A549 (cell line): ENCODE measurements around the gene ARID1B. TPM values are rescaled to one million over a fixed set of nuclear protein-coding genes. Genes with fewer than 3 reads are reported as not detected.
A peak's percentile ranks its signal among the peaks of the same experiment; 100 is the strongest.

Source experiments
- ATAC-seq, 2 experiments: fragments of 200-7000 bp in 1 of 2; fragments of >200 bp in 1 of 2; cut with Nextera tagmentation in 1 of 2; cut with Tn5 transposase in 1 of 2; 3 replicates each; pipeline versions ENCODE4 v1.8.0 to v1.9.1; 2018 to 2020; ENCODE audit warnings: mild to moderate bottlenecking in 1 of 2, moderate library complexity in 1 of 2
- CTCF ChIA-PET: fragments of 300-600 bp; sonication (Branson Sonifier 250); formaldehyde crosslinking; extraction: SDS; loops from one replicate; lab custom pipeline; 2021; ENCODE audit warnings: antibody characterized with exemption, inconsistent platforms; lab: Yijun Ruan, JAX
- POLR2A ChIA-PET: fragments of 350-600 bp; formaldehyde crosslinking; extraction: SDS; loops from one replicate; lab custom pipeline; 2021; ENCODE audit warnings: antibody characterized with exemption, inconsistent platforms; lab: Yijun Ruan, JAX
- DNase-seq, 2 experiments: peaks; one replicate each; pipeline versions ENCODE4 v3.0.0 to v3.0.0-alpha.2; 2011 to 2016; ENCODE audit warnings: low read depth in 1 of 2, low spot score in 1 of 2
- FAIRE-seq: peaks from 2 replicates; lab custom pipeline; 2011; peaks lifted over from hg19 to GRCh38; lab: Jason Lieb, UNC
- H3K27ac ChIP-seq, 2 experiments: fragments of >200 bp; sonication (Bioruptor Twin); formaldehyde crosslinking; 3 replicates each; pipeline ENCODE4 v1.5.1; 2016 to 2017
- H3K4me1 ChIP-seq: fragments of >200 bp; sonication (Bioruptor Twin); formaldehyde crosslinking; 3 replicates; pipeline ENCODE4 v1.6.1; 2016
- H3K4me2 ChIP-seq: fragments of >200 bp; sonication (Bioruptor Twin); formaldehyde crosslinking; 3 replicates; pipeline ENCODE4 v1.6.1; 2016
- H3K4me3 ChIP-seq: fragments of >200 bp; sonication (Bioruptor Twin); formaldehyde crosslinking; 3 replicates; pipeline ENCODE4 v1.5.1; 2016
- H3K9me3 ChIP-seq: fragments of >200 bp; sonication (Bioruptor Twin); formaldehyde crosslinking; 3 replicates; pipeline ENCODE4 v1.6.1; 2016
- BCL3 ChIP-seq: fragments of >200 bp; sonication (Bioruptor Twin); formaldehyde crosslinking; IDR thresholded peaks from 3 replicates; pipeline ENCODE4 v1.6.1; 2016
- CBX2 ChIP-seq: fragments of 200-600 bp; sonication (generic); IDR thresholded peaks from 2 replicates; pipeline ENCODE4 v1.6.1; 2016; ENCODE audit warnings: low read depth, mild to moderate bottlenecking, borderline replicate concordance
- CEBPB ChIP-seq, 2 experiments: fragments of >200 bp in 1 of 2; sonication (Bioruptor Twin) in 1 of 2; formaldehyde crosslinking in 1 of 2; IDR thresholded peaks; 2 replicates each; pipeline ENCODE4 v1.6.1; 2012 to 2016
- CHD4 ChIP-seq: fragments of 200-600 bp; sonication (generic); IDR thresholded peaks from 2 replicates; pipeline ENCODE4 v1.6.1; 2016; ENCODE audit warnings: antibody characterized with exemption, mild to moderate bottlenecking, borderline replicate concordance
- CTCF ChIP-seq: fragments of >200 bp; sonication (Bioruptor Twin); formaldehyde crosslinking; IDR thresholded peaks from 3 replicates; pipeline ENCODE4 v1.5.1; 2016
- ELK1 ChIP-seq: fragments of 150-350 bp; IDR thresholded peaks from 2 replicates; pipeline ENCODE4 v1.6.1; 2014; ENCODE audit warnings: low read depth, mild to moderate bottlenecking, low read length
- ESRRA ChIP-seq: fragments of 150-350 bp; IDR thresholded peaks from 2 replicates; pipeline ENCODE4 v1.6.1; 2014; ENCODE audit warnings: mild to moderate bottlenecking, low read length, borderline replicate concordance
- FOXS1 ChIP-seq: fragments of 250-450 bp; sonication (Bioruptor Pico); IDR thresholded peaks from 2 replicates; pipeline ENCODE4 v1.5.0; 2020; ENCODE audit warnings: mild to moderate bottlenecking, moderate library complexity
- HDAC2 ChIP-seq: fragments of 200-600 bp; sonication (generic); IDR thresholded peaks from 2 replicates; pipeline ENCODE4 v1.6.1; 2016
- HOXB5 ChIP-seq: fragments of 250-450 bp; sonication (Bioruptor Pico); IDR thresholded peaks from 2 replicates; pipeline ENCODE4 v1.5.0; 2020; ENCODE audit warnings: mild to moderate bottlenecking, moderate library complexity
- JUNB ChIP-seq: fragments of >200 bp; sonication (Bioruptor Twin); formaldehyde crosslinking; IDR thresholded peaks from 2 replicates; pipeline ENCODE4 v1.6.1; 2016
- KDM1A ChIP-seq: fragments of 200-600 bp; sonication (generic); IDR thresholded peaks from 2 replicates; pipeline ENCODE4 v1.6.1; 2016; ENCODE audit warnings: low read depth, mild to moderate bottlenecking
- MAFK ChIP-seq: fragments of 450-650 bp; IDR thresholded peaks from 2 replicates; pipeline ENCODE4 v1.6.1; 2014; ENCODE audit not compliant: partially characterized antibody
- MAX ChIP-seq: IDR thresholded peaks from 2 replicates; pipeline ENCODE4 v1.6.1; 2012
- MAZ ChIP-seq: fragments of 150-350 bp; IDR thresholded peaks from 2 replicates; pipeline ENCODE4 v1.6.1; 2014; ENCODE audit warnings: antibody characterized with exemption, low read depth, low read length, borderline replicate concordance
- MYC ChIP-seq: IDR thresholded peaks from 2 replicates; pipeline ENCODE4 v1.6.1; 2012; ENCODE audit warnings: mild to moderate bottlenecking, inconsistent platforms, low read length, improper control_type of control experiment, borderline replicate concordance
- NFE2L2 ChIP-seq: fragments of 150-350 bp; conservative IDR thresholded peaks from 2 replicates; pipeline ENCODE4 v1.6.1; 2014; ENCODE audit warnings: low read length
- NPAS2 ChIP-seq: fragments of 250-450 bp; sonication (Bioruptor Pico); IDR thresholded peaks from 2 replicates; pipeline ENCODE4 v1.8.0; 2022; ENCODE audit warnings: mild to moderate bottlenecking, moderate library complexity, borderline replicate concordance
- NR3C1 ChIP-seq: fragments of >200 bp; sonication (Bioruptor Twin); formaldehyde crosslinking; IDR thresholded peaks from 3 replicates; pipeline ENCODE4 v1.6.1; 2017
- PHF8 ChIP-seq: fragments of 200-600 bp; sonication (generic); IDR thresholded peaks from 2 replicates; pipeline ENCODE4 v1.6.1; 2016; ENCODE audit warnings: low read depth, mild to moderate bottlenecking, antibody characterized with exemption, moderate library complexity, borderline replicate concordance
- POLR2AphosphoS2 ChIP-seq: conservative IDR thresholded peaks from 2 replicates; pipeline ENCODE4 v1.6.1; 2012; ENCODE audit warnings: low read length, improper control_type of control experiment, inconsistent platforms
- RAD21 ChIP-seq, 2 experiments: fragments of >200 bp in 1 of 2; sonication (Bioruptor Twin) in 1 of 2; formaldehyde crosslinking in 1 of 2; IDR thresholded peaks in 1 of 2; conservative IDR thresholded peaks in 1 of 2; 2 replicates in 1 of 2; 3 replicates in 1 of 2; pipeline ENCODE4 v1.6.1; 2012 to 2018; ENCODE audit warnings: inconsistent platforms in 1 of 2
- RCOR1 ChIP-seq: fragments of 150-350 bp; IDR thresholded peaks from 2 replicates; pipeline ENCODE4 v1.6.1; 2014; ENCODE audit warnings: antibody characterized with exemption, low read length, low read depth
- RFX5 ChIP-seq: fragments of 450-650 bp; IDR thresholded peaks from 2 replicates; pipeline ENCODE4 v1.7.1; 2014; ENCODE audit warnings: antibody characterized with exemption, mild to moderate bottlenecking, moderate library complexity
- SMC3 ChIP-seq: fragments of >200 bp; sonication (Bioruptor Twin); formaldehyde crosslinking; IDR thresholded peaks from 3 replicates; pipeline ENCODE4 v1.6.1; 2018; ENCODE audit warnings: inconsistent platforms
- SREBF2 ChIP-seq: fragments of 450-650 bp; IDR thresholded peaks from 2 replicates; pipeline ENCODE4 v1.6.1; 2014; ENCODE audit warnings: mild to moderate bottlenecking, moderate library complexity
- ZNF302 ChIP-seq: fragments of 250-450 bp; sonication (Bioruptor Pico); IDR thresholded peaks from 2 replicates; pipeline ENCODE4 v1.9.0; 2021; ENCODE audit warnings: inconsistent platforms, mild to moderate bottlenecking, moderate library complexity
- WGBS: methylation state at CpG from one replicate; pipeline ENCODE4 v1.1.6; 2017; ENCODE audit errors: missing lambda C conversion rate; 5-methylcytosine and 5-hydroxymethylcytosine counted together
- polyA plus RNA-seq, 4 experiments: library from polyadenylated mRNA; depleted of rRNA in 3 of 4; stranded (reverse); fragments of >200 nt; fragmentation: RNase III in 1 of 4; extraction: RNeasy Plus Mini Kit Qiagen cat#74134 plus additional on column Dnase treatment in 1 of 4; gene quantifications; 2 replicates in 3 of 4; 3 replicates in 1 of 4; pipeline ENCODE4 v1.2.3, GENCODE V29; 2011 to 2017
- TF ChIP-seq, protein P1 (sequence below): fragments of 200-600 bp; sonication (generic); IDR thresholded peaks from 2 replicates; pipeline ENCODE4 v1.6.1; 2016; ENCODE audit warnings: antibody characterized with exemption, mild to moderate bottlenecking, moderate library complexity

The ARID1B gene
- polyA plus RNA-seq, 2 of the 4 experiments (the other 2 are of a cell fraction) = 13.5 to 16.3 TPM

DNA sequence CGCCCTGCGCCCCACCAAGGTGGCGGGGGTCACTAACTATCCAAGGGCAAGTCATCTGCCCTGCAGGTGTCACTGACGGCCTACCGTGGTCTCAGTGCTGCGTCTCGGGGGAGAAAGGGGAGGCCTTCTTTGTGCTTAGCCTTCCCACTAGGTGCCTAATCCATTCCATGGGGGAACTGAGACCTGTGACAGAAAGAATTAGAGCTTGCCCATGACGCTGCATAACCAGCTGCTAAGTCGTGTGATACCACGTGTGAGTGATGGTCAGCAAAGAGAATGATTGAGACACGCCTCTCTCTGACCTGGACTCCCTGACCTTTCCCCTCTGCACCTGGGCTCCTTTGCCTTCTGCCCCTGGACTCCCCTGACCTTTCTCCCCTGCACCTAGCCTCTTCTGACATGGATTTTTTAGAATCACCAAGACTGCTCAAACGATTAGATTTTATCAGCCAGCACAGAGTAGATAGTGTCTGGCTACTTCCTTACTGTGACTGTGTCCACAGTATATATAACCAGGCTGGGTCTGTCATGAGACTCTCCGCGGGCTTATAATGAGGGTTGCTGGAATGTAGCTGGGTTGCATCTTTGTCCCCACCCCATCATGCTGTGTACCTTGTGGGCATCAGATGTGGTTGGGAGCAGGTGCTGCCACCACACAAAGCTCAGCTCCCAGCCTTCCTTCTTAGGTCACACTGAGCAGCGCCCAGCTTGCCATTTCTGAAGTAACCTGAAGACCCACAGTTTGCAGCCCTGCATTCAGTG, 405.5 kb downstream of the ARID1B start:
- peak overlapping the region in 1 of 2 experiments; percentile 66; a peak in 2 of 6 replicates for H3K27ac ChIP-seq
- DNase-seq = no peak
- ChIA-PET CTCF (interaction anchor here (1.2 to 3.4 kb wide), 2 partner anchors 11 to 148 kb away, joined by 3 to 13 read pairs; no protein-coding TSS in a partner anchor), POLR2A (interaction anchor here (0.9 kb wide), 1 partner anchor 496 kb away, joined by 3 read pairs; no protein-coding TSS in a partner anchor)
- no peak for TF ChIP-seq POLR2AphosphoS2
- TF ChIP-seq HOXB5 (CRISPR knock-in tag) = no peak
- no peak for TF ChIP-seq MAFK
- TF ChIP-seq, protein P1, sequence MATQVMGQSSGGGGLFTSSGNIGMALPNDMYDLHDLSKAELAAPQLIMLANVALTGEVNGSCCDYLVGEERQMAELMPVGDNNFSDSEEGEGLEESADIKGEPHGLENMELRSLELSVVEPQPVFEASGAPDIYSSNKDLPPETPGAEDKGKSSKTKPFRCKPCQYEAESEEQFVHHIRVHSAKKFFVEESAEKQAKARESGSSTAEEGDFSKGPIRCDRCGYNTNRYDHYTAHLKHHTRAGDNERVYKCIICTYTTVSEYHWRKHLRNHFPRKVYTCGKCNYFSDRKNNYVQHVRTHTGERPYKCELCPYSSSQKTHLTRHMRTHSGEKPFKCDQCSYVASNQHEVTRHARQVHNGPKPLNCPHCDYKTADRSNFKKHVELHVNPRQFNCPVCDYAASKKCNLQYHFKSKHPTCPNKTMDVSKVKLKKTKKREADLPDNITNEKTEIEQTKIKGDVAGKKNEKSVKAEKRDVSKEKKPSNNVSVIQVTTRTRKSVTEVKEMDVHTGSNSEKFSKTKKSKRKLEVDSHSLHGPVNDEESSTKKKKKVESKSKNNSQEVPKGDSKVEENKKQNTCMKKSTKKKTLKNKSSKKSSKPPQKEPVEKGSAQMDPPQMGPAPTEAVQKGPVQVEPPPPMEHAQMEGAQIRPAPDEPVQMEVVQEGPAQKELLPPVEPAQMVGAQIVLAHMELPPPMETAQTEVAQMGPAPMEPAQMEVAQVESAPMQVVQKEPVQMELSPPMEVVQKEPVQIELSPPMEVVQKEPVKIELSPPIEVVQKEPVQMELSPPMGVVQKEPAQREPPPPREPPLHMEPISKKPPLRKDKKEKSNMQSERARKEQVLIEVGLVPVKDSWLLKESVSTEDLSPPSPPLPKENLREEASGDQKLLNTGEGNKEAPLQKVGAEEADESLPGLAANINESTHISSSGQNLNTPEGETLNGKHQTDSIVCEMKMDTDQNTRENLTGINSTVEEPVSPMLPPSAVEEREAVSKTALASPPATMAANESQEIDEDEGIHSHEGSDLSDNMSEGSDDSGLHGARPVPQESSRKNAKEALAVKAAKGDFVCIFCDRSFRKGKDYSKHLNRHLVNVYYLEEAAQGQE = no peak
- no peak for TF ChIP-seq NPAS2
- no peak for TF ChIP-seq MAX
- no peak for TF ChIP-seq CHD4
- no peak for TF ChIP-seq ZNF302 (CRISPR knock-in tag)
- TF ChIP-seq CEBPB (IDR thresholded peaks at IDR 0.05) = no peak
- TF ChIP-seq KDM1A = no peak
- TF ChIP-seq NFE2L2 = no peak
- no peak for TF ChIP-seq HDAC2
- no peak for TF ChIP-seq CBX2
- no peak for TF ChIP-seq MYC
- no peak for TF ChIP-seq ESRRA
- TF ChIP-seq MAZ = no peak
- no peak for TF ChIP-seq JUNB
- no peak for TF ChIP-seq BCL3
- TF ChIP-seq FOXS1 (CRISPR knock-in tag) = no peak
- TF ChIP-seq, all 56 proteins: peak for 0
- H3K4me1 ChIP-seq = peaks cover 24% of the 10 kb centered on the region
- WGBS = 87% methylated on average over 11 of the region's 15 CpGs
- ATAC-seq (no peak; a peak in 1 of 6 replicates), FAIRE-seq (no peak)
- H3K9me3 ChIP-seq = no peaks in the 10 kb centered on the region
- H3K4me2 ChIP-seq = no peak overlapping the region
- H3K4me3 ChIP-seq = no peak overlapping the region

DNA sequence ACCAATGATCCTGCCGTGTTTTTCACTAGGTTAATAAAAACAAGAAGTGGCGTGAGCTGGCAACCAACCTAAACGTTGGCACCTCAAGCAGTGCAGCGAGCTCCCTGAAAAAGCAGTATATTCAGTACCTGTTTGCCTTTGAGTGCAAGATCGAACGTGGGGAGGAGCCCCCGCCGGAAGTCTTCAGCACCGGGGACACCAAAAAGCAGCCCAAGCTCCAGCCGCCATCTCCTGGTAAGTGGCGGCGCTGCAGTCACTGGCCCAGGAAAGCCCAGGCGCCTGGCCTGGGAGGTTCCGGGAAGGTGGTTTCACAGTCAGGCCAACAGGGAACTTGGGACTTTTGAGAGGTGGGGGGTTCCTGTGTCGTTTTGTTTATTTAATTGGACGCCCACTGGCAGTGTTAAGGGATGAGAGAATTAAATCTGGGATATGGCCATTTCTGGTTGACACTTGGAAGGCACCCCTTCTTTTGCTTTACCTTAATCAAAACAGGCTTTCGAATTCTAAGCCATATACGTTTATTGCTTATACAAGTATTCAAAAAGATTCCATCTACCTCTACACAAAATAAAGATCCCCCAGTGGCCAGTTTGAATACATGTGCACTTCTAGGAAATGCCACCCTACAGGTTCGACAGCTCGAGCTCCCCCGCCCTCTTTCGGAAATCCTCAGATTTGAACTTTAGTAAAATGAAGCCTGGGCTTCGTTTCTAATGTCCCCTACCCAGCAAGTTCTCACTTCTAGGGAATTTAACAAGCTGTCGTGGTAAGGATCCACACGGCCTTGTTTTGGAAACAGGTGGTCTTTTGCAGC, 407.2 kb downstream of the ARID1B start:
- Histone ChIP-seq H3K4me3 (no peak overlapping the region), H3K9me3 (no peaks in the 10 kb centered on the region), H3K27ac (peak overlapping the region in 1 of 2 experiments; percentile 48; a peak in 1 of 6 replicates), H3K4me2 (peak overlapping the region; percentile 61; the same call in 2 of the 3 replicates), H3K4me1 (peaks cover 24% of the 10 kb centered on the region)
- ATAC-seq (peak; percentile 84 to 94), DNase-seq (peak; percentile 45 to 52), FAIRE-seq (no peak)
- POLR2A ChIA-PET = interaction anchor here (0.6 kb wide), 1 partner anchor 797 kb away, joined by 3 read pairs; the partner anchor contains the start of gene SYNJ2
- CTCF ChIA-PET = interaction anchor here (0.6 to 3.4 kb wide), 26 partner anchors 9 to 374 kb away, joined by 3 to 16 read pairs (median 4); no protein-coding TSS in a partner anchor
- WGBS = 53% methylated on average over 19 of the region's 25 CpGs
- no peak for TF ChIP-seq PHF8
- peak; percentile 82 to 84 for TF ChIP-seq RAD21 (conservative IDR thresholded peaks at IDR 0.05 in 1 of 2, IDR thresholded peaks at IDR 0.05 in 1 of 2)
- TF ChIP-seq SREBF2 = no peak
- TF ChIP-seq SMC3 = peak; percentile 78
- no peak for TF ChIP-seq RFX5
- TF ChIP-seq NR3C1 = no peak
- no peak for TF ChIP-seq RCOR1
- peak; percentile 75 for TF ChIP-seq CTCF
- TF ChIP-seq ELK1 = no peak
- no peak for TF ChIP-seq MAFK
